Muscle layer of duodenum (tissue), 2 donors: ENCODE data around the gene MKLN1.

Experiments used
- H3K27ac ChIP-seq: one replicate; pipeline ENCODE4 v1.7.0; 2013; ENCODE audit warnings: mild to moderate bottlenecking, low read length
- H3K27me3 ChIP-seq: one replicate; pipeline ENCODE4 v1.7.0; 2013; ENCODE audit warnings: low read depth, mild to moderate bottlenecking, control low read depth, low read length
- H3K36me3 ChIP-seq, 2 donors: one replicate each; pipeline ENCODE4 v1.7.0; 2013; ENCODE audit warnings: low read length in 2 of 2, control low read depth in 1 of 2, mild to moderate bottlenecking in 1 of 2; ENCODE audit not compliant: insufficient read depth in 2 of 2, control insufficient read depth in 1 of 2
- H3K4me1 ChIP-seq, 2 donors: one replicate each; pipeline ENCODE4 v1.7.0; 2013; ENCODE audit warnings: low read length in 2 of 2, mild to moderate bottlenecking in 2 of 2, control low read depth in 1 of 2, moderate library complexity in 1 of 2; ENCODE audit not compliant: insufficient read depth in 2 of 2, control insufficient read depth in 1 of 2
- H3K4me3 ChIP-seq, 2 donors: one replicate each; pipeline ENCODE4 v1.7.0; 2013; ENCODE audit warnings: low read length in 2 of 2, low read depth in 1 of 2, mild to moderate bottlenecking in 1 of 2
- H3K9me3 ChIP-seq, 2 donors: one replicate each; pipeline ENCODE4 v1.7.0; 2013; ENCODE audit warnings: low read length in 2 of 2, control low read depth in 1 of 2, mild to moderate bottlenecking in 1 of 2; ENCODE audit not compliant: control insufficient read depth in 1 of 2
- donor health status: healthy.

Gene MKLN1

DNA sequence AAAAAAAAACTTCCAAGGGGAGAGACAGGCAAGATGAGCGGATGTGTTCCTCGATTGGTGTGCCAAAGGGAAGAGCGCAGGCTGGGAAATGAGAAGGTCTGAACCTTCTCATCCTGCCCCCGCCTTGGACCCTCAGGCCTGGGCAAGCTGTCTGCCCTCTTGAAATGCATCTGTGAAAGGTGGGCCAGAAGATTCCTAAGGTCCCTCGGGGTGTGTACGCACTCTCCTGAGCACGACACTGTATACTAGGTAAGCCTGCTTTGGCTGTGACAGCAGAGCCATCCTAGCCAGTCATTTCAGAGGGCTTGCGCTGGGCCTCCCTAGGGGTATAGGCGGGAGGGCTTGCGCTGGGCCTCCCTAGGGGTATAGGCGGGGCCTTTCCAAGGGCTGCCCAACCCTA, 201.9 kb downstream of the MKLN1 start:
- no peaks in the 10 kb centered on the region for H3K4me1 ChIP-seq
- H3K27me3 ChIP-seq, result no peaks in the 10 kb centered on the region
- no peaks in the 10 kb centered on the region for H3K9me3 ChIP-seq
- H3K36me3 ChIP-seq, result no peaks in the 10 kb centered on the region
- no peak overlapping the region for H3K4me3 ChIP-seq
- H3K27ac ChIP-seq, result no peak overlapping the region

DNA sequence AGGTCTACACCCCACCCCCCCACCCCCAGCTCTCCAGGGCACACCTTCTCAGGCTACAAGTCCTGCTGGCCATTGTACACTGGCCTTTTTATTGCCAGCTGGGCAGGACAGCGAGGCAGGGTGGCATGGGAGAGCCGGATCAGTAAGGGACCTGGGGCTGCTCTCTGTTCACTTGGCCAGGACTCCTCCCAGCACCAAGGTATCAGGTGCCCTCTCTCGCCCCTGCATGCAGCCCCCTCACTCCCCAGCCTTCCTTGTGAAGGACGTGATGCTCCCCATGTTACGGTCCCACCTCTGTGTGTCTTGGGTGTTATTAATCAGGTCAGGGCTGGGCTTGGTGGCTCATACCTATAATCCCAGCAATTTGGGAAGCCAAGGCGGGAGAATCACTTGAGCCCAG, 202.5 kb downstream of the MKLN1 start:
- Histone ChIP-seq H3K9me3 (no peaks in the 10 kb centered on the region), H3K27me3 (no peaks in the 10 kb centered on the region), H3K27ac (no peak overlapping the region), H3K4me3 (no peak overlapping the region), H3K4me1 (no peaks in the 10 kb centered on the region), H3K36me3 (no peaks in the 10 kb centered on the region)

DNA sequence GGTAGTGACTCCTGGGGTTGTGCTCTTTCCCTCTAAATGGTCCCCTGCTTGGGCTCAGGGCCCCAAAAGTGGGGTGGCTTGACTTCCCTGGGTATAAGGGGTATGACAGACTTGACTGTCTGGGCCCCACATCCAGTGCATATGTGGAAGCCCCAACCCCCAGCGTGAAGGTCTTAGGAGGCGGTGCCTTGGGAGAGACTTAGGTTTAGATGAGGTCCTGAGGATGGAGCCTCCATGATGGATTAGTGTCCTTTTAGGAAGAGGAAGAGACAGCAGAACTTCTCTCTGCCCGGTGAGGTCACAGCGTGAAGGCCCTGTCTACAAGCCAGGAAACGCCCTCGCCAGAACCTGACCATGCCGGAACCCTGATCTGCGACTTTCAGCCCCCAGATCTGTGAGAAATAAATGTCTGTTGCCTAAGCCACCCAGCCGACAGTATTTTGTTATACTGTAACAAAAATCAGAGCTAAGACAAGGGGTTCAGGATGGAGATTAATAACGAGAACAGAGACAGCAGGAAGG, 205.0 kb downstream of the MKLN1 start:
- Histone ChIP-seq H3K4me3 (no peak overlapping the region), H3K9me3 (no peaks in the 10 kb centered on the region), H3K27me3 (no peaks in the 10 kb centered on the region), H3K36me3 (no peaks in the 10 kb centered on the region), H3K27ac (no peak overlapping the region), H3K4me1 (no peaks in the 10 kb centered on the region)

DNA sequence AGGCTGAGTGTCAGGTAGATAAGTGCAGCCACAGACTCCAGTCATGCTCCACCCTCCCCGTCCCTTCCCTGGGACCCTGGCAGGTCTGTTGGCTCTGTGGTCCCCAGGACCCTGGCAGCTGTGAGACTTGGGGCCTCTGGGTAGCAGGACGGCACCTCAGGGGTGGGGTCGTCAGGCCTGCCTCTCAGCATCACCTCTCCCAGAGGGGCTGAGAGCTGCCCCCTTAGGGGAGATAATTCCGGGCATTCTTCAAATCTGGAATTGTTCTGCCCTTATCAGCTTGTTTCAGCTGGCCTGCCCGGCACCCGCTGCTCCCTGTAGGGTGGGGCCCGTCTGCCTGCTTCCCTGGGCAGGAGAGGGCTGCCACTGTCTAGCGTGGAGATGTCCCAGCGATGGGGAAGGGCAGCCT, 205.5 kb downstream of the MKLN1 start:
- no peak overlapping the region for H3K4me3 ChIP-seq
- H3K36me3 ChIP-seq, result no peaks in the 10 kb centered on the region
- H3K9me3 ChIP-seq, result no peaks in the 10 kb centered on the region
- H3K27ac ChIP-seq, result no peak overlapping the region
- no peaks in the 10 kb centered on the region for H3K27me3 ChIP-seq
- no peaks in the 10 kb centered on the region for H3K4me1 ChIP-seq

DNA sequence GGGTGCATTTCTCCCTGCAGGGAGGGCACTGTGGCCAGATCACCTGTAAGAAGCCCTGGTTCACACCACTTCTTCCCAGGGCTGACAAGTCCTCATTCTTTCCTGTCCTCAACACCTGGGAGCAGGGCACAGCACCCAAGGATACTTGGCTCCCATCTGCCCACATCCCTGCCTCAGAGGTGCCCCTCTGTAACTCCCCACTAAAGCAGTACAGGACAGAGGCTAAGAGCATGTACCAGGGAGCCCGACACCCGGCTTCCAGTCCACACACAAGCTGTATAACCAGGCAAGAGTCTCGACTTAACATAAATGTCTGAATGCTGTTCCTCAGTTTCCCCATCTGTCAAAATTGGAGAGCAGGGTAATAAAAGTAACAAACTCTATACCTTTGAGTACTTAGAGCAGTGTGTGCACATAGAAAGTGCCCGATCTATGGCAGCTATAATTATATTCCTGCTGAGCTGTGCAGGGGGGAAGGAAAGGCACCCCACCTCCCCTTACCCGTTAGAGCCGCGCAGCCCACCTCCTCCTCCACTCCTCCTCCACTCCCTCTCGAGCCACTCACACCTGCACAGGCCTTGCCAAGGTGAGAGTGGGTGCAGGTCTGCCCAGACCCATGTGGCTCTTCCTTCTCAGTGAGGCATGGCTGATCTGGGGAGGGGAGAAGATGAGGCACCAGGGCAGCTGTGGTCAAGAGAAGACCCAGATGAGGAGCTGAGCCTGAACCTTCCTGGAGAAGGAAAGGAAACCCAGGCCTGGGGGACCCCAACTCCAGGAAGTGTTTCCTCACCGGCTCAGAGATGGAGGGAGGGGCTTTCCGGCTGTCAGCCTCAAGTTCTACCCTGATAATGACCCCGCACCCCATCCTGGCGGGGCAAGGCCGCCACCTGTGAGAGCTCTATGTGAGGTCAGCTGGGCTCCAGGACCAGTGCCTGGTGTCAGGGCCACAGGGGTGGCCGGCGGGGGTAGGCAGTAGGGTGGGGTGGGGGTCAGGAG, 206.2 kb downstream of the MKLN1 start:
- Histone ChIP-seq H3K27me3 (no peaks in the 10 kb centered on the region), H3K4me3 (no peak overlapping the region), H3K4me1 (peaks cover 0 to 4% of the 10 kb centered on the region in 2 donors), H3K9me3 (no peaks in the 10 kb centered on the region), H3K36me3 (no peaks in the 10 kb centered on the region), H3K27ac (no peak overlapping the region)

DNA sequence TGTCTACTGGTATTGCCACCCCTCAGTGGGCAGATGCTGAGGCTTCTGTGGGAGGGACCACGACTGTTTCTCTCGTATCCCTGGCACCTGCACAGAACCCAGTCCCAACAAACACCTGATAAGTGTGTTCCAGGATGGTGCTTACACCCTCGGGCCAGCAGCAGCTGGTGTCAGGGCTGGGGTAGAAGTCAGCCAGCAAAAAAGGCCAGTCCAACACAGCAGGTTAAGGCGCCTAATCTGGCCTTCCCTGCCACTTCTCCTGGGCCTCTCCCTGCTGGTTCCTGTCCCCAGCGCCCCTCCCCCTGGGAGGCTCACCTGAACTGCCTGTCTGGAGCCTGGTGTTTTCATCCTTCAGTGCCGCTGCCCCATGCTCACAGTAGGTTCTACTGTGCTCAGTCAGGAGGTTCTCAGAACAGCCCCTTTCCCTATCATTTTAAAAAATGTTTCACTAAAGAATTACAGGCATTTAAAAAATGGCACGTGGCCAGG, 208.7 kb downstream of the MKLN1 start:
- no peaks in the 10 kb centered on the region for H3K9me3 ChIP-seq
- no peaks in the 10 kb centered on the region for H3K36me3 ChIP-seq
- no peak overlapping the region for H3K4me3 ChIP-seq
- peaks cover 0 to 26% of the 10 kb centered on the region in 2 donors for H3K4me1 ChIP-seq
- no peak overlapping the region for H3K27ac ChIP-seq
- H3K27me3 ChIP-seq, result no peaks in the 10 kb centered on the region

DNA sequence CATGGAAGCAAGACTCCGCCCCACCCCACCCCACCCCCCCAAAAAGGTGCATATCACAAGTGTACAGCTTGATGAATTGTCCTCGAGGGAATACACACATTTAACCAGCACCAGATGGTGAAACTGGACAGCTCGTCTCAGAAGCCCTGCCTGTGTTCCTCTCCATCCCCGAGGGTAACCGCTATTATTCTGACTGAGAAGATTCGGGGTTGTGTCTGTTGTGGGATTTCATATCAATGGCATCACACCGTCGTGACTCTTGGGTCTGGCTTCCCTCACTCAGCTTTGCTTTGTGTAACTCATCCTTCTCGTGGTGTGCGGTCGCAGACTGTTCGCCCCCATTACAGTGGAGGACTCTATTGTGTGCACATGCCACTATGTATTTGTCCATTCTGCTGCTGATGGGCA, 209.9 kb downstream of the MKLN1 start:
- Histone ChIP-seq H3K27ac (no peak overlapping the region), H3K9me3 (no peaks in the 10 kb centered on the region), H3K36me3 (no peaks in the 10 kb centered on the region), H3K4me3 (no peak overlapping the region), H3K27me3 (no peaks in the 10 kb centered on the region), H3K4me1 (peaks cover 0 to 26% of the 10 kb centered on the region in 2 donors)

DNA sequence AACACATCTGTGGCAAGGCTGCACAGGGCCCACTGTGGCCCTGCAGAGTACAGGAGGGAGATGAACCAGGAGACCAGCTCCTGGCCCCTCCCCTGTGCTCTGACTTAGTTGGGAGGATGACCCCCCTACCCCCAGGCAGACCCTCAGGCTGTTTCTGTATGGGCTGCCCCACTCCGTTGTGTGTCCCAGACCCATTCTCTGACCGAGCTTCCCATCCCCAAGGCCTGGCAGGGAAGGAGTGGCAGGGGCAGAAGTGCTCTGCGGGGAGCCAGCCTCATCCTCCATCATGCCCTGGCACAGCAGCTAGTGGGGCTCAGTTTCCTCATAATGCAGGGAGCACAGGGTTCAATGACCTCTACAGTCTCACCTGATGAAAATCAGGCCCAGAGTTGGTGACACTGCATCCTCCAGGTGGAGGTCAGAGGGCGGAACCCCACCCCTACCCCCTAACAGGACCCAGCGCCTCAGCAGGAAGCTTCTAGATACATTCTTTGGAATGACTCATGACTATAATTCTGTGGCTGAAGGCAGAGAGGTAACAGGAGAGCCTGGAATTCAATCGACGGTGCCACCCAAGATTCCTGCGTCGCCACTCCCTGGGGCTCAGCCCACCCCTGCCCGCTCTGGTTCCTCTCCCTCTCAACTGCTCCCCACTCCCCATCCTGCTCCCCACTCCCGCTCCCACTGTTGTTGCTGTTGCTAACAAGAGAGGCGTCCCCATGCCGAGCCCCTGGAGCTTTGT, 210.6 kb downstream of the MKLN1 start:
- peaks cover 0 to 26% of the 10 kb centered on the region in 2 donors for H3K4me1 ChIP-seq
- no peaks in the 10 kb centered on the region for H3K27me3 ChIP-seq
- no peaks in the 10 kb centered on the region for H3K9me3 ChIP-seq
- H3K27ac ChIP-seq, result no peak overlapping the region
- H3K4me3 ChIP-seq, result no peak overlapping the region
- H3K36me3 ChIP-seq, result no peaks in the 10 kb centered on the region

DNA sequence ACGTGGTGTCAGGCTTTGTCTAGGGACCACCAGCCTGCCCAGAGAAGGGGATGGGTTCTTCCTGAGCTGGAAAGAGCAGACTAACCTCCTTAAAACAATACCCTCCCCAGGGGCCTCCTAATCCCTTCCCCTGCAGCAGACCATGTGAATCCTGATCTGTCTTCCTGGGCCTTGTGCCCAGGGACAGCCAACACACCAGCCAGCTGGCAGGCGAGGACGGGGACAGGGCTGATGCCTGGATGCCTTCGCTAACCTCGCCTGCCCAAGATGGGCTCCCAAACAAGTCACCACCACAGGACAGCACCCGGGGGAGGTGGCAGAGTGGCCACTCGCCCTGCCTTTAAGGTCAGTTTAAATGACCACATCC, 211.1 kb downstream of the MKLN1 start:
- no peak overlapping the region for H3K4me3 ChIP-seq
- no peak overlapping the region for H3K27ac ChIP-seq
- no peaks in the 10 kb centered on the region for H3K27me3 ChIP-seq
- H3K4me1 ChIP-seq, result peaks cover 0 to 26% of the 10 kb centered on the region in 2 donors
- H3K36me3 ChIP-seq, result no peaks in the 10 kb centered on the region
- H3K9me3 ChIP-seq, result no peaks in the 10 kb centered on the region

DNA sequence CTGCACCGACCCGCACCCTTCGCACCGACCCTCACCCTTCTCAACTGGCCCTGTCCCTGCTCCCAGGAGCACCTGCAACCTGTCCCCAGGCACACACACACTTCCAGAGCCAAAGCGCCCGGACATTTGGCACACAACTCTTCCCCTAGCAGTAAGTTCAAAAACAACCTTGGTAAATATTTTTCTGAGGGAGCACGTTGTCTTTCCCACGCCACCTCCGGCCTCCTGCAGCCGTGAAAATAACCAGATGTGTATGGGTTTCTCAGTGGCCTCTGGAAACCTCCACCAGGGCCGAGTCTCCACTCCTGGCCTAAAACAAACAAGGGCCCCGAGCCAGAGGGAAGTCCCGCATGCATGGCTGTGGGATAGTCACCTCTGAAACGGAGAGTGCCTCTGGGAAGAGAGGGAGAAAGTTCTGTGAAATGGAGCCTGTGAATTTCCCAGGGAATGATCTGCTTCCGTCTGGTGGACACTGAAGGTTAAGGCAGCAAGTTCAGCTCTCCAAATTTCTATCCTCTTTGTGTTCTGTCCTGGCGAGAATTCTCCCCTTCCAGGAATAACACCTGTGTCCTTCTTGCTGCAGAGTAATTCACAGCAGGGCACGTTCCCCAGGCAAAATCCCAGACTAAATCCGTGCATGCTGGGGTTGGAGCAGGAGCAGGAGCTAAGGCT, 213.0 kb downstream of the MKLN1 start:
- Histone ChIP-seq H3K9me3 (no peaks in the 10 kb centered on the region), H3K36me3 (no peaks in the 10 kb centered on the region), H3K27ac (no peak overlapping the region), H3K4me1 (peaks cover 0 to 34% of the 10 kb centered on the region in 2 donors), H3K27me3 (no peaks in the 10 kb centered on the region), H3K4me3 (no peak overlapping the region)

DNA sequence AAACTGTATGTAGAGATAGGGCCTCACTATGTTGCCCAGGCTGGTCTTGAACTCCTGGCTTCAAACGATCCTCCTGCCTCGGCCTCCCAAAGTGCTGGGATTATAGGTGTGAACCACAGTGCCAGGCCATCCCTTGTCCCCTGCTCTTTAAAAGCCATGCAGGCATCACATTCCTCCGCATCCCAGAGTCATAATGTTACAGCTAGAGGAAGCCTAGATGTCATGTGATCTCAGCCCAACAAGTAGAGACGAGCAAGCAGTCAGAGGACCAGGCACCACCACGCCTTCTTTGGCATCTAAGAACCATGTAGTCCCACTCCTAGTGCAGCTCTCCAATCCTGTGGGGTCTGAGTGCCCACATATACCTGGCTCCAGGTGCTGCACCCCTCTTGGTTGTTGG, 215.6 kb downstream of the MKLN1 start:
- no peaks in the 10 kb centered on the region for H3K27me3 ChIP-seq
- no peak overlapping the region for H3K27ac ChIP-seq
- H3K9me3 ChIP-seq, result no peaks in the 10 kb centered on the region
- no peak overlapping the region for H3K4me3 ChIP-seq
- peaks cover 0 to 34% of the 10 kb centered on the region in 2 donors for H3K4me1 ChIP-seq
- H3K36me3 ChIP-seq, result no peaks in the 10 kb centered on the region
